ENCODE data around the gene GSE1.

- TF ChIP-seq CTCF (IDR thresholded peaks at IDR 0.05) (no peak), POLR2A (IDR thresholded peaks at IDR 0.05) (no peak)
These were observed 63.3 kb downstream of the GSE1 start for GRCh38 chr16:85676466-85676865.

All from right lobe of liver (tissue), 4 donors.